A549 (cell line): ENCODE data around the gene APOH. TPM values are rescaled to one million over a fixed set of nuclear protein-coding genes. Genes with fewer than 3 reads are reported as not detected.

ENCODE experiments used
- ATAC-seq, 2 experiments: fragments of 200-7000 bp in 1 of 2; fragments of >200 bp in 1 of 2; cut with Nextera tagmentation in 1 of 2; cut with Tn5 transposase in 1 of 2; 3 replicates each; pipeline versions ENCODE4 v1.8.0 to v1.9.1; 2018 to 2020; ENCODE audit warnings: mild to moderate bottlenecking in 1 of 2, moderate library complexity in 1 of 2
- CTCF ChIA-PET: fragments of 300-600 bp; sonication (Branson Sonifier 250); formaldehyde crosslinking; extraction: SDS; loops from one replicate; lab custom pipeline; 2021; ENCODE audit warnings: antibody characterized with exemption, inconsistent platforms; lab: Yijun Ruan, JAX
- POLR2A ChIA-PET: fragments of 350-600 bp; formaldehyde crosslinking; extraction: SDS; loops from one replicate; lab custom pipeline; 2021; ENCODE audit warnings: antibody characterized with exemption, inconsistent platforms; lab: Yijun Ruan, JAX
- DNase-seq, 2 experiments: peaks; one replicate each; pipeline versions ENCODE4 v3.0.0 to v3.0.0-alpha.2; 2011 to 2016; ENCODE audit warnings: low read depth in 1 of 2, low spot score in 1 of 2
- FAIRE-seq: peaks from 2 replicates; lab custom pipeline; 2011; peaks lifted over from hg19 to GRCh38; lab: Jason Lieb, UNC
- H3K27ac ChIP-seq, 2 experiments: fragments of >200 bp; sonication (Bioruptor Twin); formaldehyde crosslinking; 3 replicates each; pipeline ENCODE4 v1.5.1; 2016 to 2017
- H3K4me1 ChIP-seq: fragments of >200 bp; sonication (Bioruptor Twin); formaldehyde crosslinking; 3 replicates; pipeline ENCODE4 v1.6.1; 2016
- H3K4me2 ChIP-seq: fragments of >200 bp; sonication (Bioruptor Twin); formaldehyde crosslinking; 3 replicates; pipeline ENCODE4 v1.6.1; 2016
- H3K4me3 ChIP-seq: fragments of >200 bp; sonication (Bioruptor Twin); formaldehyde crosslinking; 3 replicates; pipeline ENCODE4 v1.5.1; 2016
- H3K9me3 ChIP-seq: fragments of >200 bp; sonication (Bioruptor Twin); formaldehyde crosslinking; 3 replicates; pipeline ENCODE4 v1.6.1; 2016
- BCL3 ChIP-seq: fragments of >200 bp; sonication (Bioruptor Twin); formaldehyde crosslinking; IDR thresholded peaks from 3 replicates; pipeline ENCODE4 v1.6.1; 2016
- CEBPB ChIP-seq, 2 experiments: fragments of >200 bp in 1 of 2; sonication (Bioruptor Twin) in 1 of 2; formaldehyde crosslinking in 1 of 2; IDR thresholded peaks; 2 replicates each; pipeline ENCODE4 v1.6.1; 2012 to 2016
- CTCF ChIP-seq: fragments of >200 bp; sonication (Bioruptor Twin); formaldehyde crosslinking; IDR thresholded peaks from 3 replicates; pipeline ENCODE4 v1.5.1; 2016
- E2F6 ChIP-seq: IDR thresholded peaks from 2 replicates; pipeline ENCODE4 v1.6.1; 2012; ENCODE audit warnings: low read depth, borderline replicate concordance
- EHMT2 ChIP-seq: fragments of 200-600 bp; sonication (generic); IDR thresholded peaks from 2 replicates; pipeline ENCODE4 v1.6.1; 2016; ENCODE audit warnings: antibody characterized with exemption, low read depth, mild to moderate bottlenecking, moderate library complexity
- EP300 ChIP-seq, 2 experiments: fragments of >200 bp; sonication (Bioruptor Twin); formaldehyde crosslinking; IDR thresholded peaks; 2 replicates in 1 of 2; 3 replicates in 1 of 2; pipeline ENCODE4 v1.6.1; 2016 to 2017
- FOSL2 ChIP-seq, 2 experiments: fragments of 450-650 bp in 1 of 2; fragments of >200 bp in 1 of 2; sonication (Bioruptor Twin) in 1 of 2; formaldehyde crosslinking; IDR thresholded peaks; 2 replicates each; pipeline versions ENCODE4 v1.5.0 to v1.6.1; 2016 to 2020; ENCODE audit warnings: mild to moderate bottlenecking in 1 of 2, moderate library complexity in 1 of 2
- GATA3 ChIP-seq: IDR thresholded peaks from 2 replicates; pipeline ENCODE4 v1.6.1; 2012; ENCODE audit warnings: borderline replicate concordance
- HES2 ChIP-seq: fragments of >200 bp; sonication (Bioruptor Twin); formaldehyde crosslinking; IDR thresholded peaks from 2 replicates; pipeline ENCODE4 v1.6.1; 2016
- HOXB13 ChIP-seq: fragments of 250-450 bp; sonication (Bioruptor Pico); IDR thresholded peaks from 2 replicates; pipeline ENCODE4 v1.5.0; 2020; ENCODE audit warnings: low read depth, mild to moderate bottlenecking, moderate library complexity
- JUN ChIP-seq, 2 experiments: fragments of >200 bp; sonication (Bioruptor Twin); formaldehyde crosslinking; IDR thresholded peaks; 2 replicates in 1 of 2; 3 replicates in 1 of 2; pipeline ENCODE4 v1.6.1; 2016 to 2017
- JUNB ChIP-seq: fragments of >200 bp; sonication (Bioruptor Twin); formaldehyde crosslinking; IDR thresholded peaks from 2 replicates; pipeline ENCODE4 v1.6.1; 2016
- MAFK ChIP-seq: fragments of 450-650 bp; IDR thresholded peaks from 2 replicates; pipeline ENCODE4 v1.6.1; 2014; ENCODE audit not compliant: partially characterized antibody
- MAZ ChIP-seq: fragments of 150-350 bp; IDR thresholded peaks from 2 replicates; pipeline ENCODE4 v1.6.1; 2014; ENCODE audit warnings: antibody characterized with exemption, low read depth, low read length, borderline replicate concordance
- NPAS2 ChIP-seq: fragments of 250-450 bp; sonication (Bioruptor Pico); IDR thresholded peaks from 2 replicates; pipeline ENCODE4 v1.8.0; 2022; ENCODE audit warnings: mild to moderate bottlenecking, moderate library complexity, borderline replicate concordance
- NR3C1 ChIP-seq: fragments of >200 bp; sonication (Bioruptor Twin); formaldehyde crosslinking; IDR thresholded peaks from 3 replicates; pipeline ENCODE4 v1.6.1; 2017
- POLR2A ChIP-seq: IDR thresholded peaks from 2 replicates; pipeline ENCODE4 v1.6.1; 2012; ENCODE audit warnings: mild to moderate bottlenecking, low read length
- RAD21 ChIP-seq, 2 experiments: fragments of >200 bp in 1 of 2; sonication (Bioruptor Twin) in 1 of 2; formaldehyde crosslinking in 1 of 2; IDR thresholded peaks in 1 of 2; conservative IDR thresholded peaks in 1 of 2; 2 replicates in 1 of 2; 3 replicates in 1 of 2; pipeline ENCODE4 v1.6.1; 2012 to 2018; ENCODE audit warnings: inconsistent platforms in 1 of 2
- RARB ChIP-seq: fragments of 250-450 bp; sonication (Bioruptor Pico); IDR thresholded peaks from 2 replicates; pipeline ENCODE4 v1.8.0; 2021; ENCODE audit warnings: mild to moderate bottlenecking, moderate library complexity
- REST ChIP-seq: fragments of 200-600 bp; sonication (generic); IDR thresholded peaks from 2 replicates; pipeline ENCODE4 v1.6.1; 2016; ENCODE audit warnings: antibody characterized with exemption, mild to moderate bottlenecking, moderate library complexity
- TP53 ChIP-seq: fragments of 250-450 bp; sonication (Bioruptor Pico); IDR thresholded peaks from 2 replicates; pipeline ENCODE4 v1.5.0; 2021; ENCODE audit warnings: mild to moderate bottlenecking, moderate library complexity
- ZC3H11A ChIP-seq: fragments of 450-650 bp; IDR thresholded peaks from 2 replicates; pipeline ENCODE4 v1.6.1; 2014; ENCODE audit warnings: antibody characterized with exemption, mild to moderate bottlenecking
- ZFP36 ChIP-seq: fragments of 450-650 bp; IDR thresholded peaks from 2 replicates; pipeline ENCODE4 v1.6.1; 2014; ENCODE audit warnings: borderline replicate concordance; ENCODE audit not compliant: partially characterized antibody
- ZNF302 ChIP-seq: fragments of 250-450 bp; sonication (Bioruptor Pico); IDR thresholded peaks from 2 replicates; pipeline ENCODE4 v1.9.0; 2021; ENCODE audit warnings: inconsistent platforms, mild to moderate bottlenecking, moderate library complexity
- whole genome bisulfite sequencing: methylation state at CpG from one replicate; pipeline ENCODE4 v1.1.6; 2017; ENCODE audit errors: missing lambda C conversion rate; 5-methylcytosine and 5-hydroxymethylcytosine counted together
- polyA plus RNA-seq, 4 experiments: library from polyadenylated mRNA; depleted of rRNA in 3 of 4; stranded (reverse); fragments of >200 nt; fragmentation: RNase III in 1 of 4; extraction: RNeasy Plus Mini Kit Qiagen cat#74134 plus additional on column Dnase treatment in 1 of 4; gene quantifications; 2 replicates in 3 of 4; 3 replicates in 1 of 4; pipeline ENCODE4 v1.2.3, GENCODE V29; 2011 to 2017

The APOH gene
- polyA plus RNA-seq, 2 of the 4 experiments (the other 2 are of a cell fraction), result 6.9 to 26.1 TPM

GRCh38 chr17:66277191-66277590, 48.0 kb upstream of the APOH start (continued):
- TF ChIP-seq TP53 (no peak), NR3C1 (no peak), ZNF302 (no peak)
- TF ChIP-seq, all 56 proteins: peak for 0

- peak overlapping the region; percentile 78 for H3K4me2 ChIP-seq
- POLR2A ChIA-PET, result interaction anchor here (1.1 to 1.4 kb wide), 2 partner anchors 26 to 27 kb away, joined by 3 read pairs; partner anchors contain the start of gene PRKCA
- peak; percentile 39 to 58 for DNase-seq
- TF ChIP-seq E2F6 (no peak), CEBPB (IDR thresholded peaks at IDR 0.05) (peak; percentile 87 to 93), JUN (IDR thresholded peaks at IDR 0.05) (peak in 1 of 2 experiments; percentile 37; a peak in 1 of 5 replicates), RAD21 (conservative IDR thresholded peaks at IDR 0.05 in 1 of 2, IDR thresholded peaks at IDR 0.05 in 1 of 2) (no peak; a peak in 1 of 5 replicates), REST (no peak), POLR2A (no peak), ZC3H11A (no peak), BCL3 (no peak), JUNB (peak; percentile 60; the same call in 1 of the 2 replicates), HES2 (peak; percentile 45; the same call in 1 of the 2 replicates), GATA3 (peak; percentile 53; the same call in 1 of the 2 replicates), CTCF (no peak), MAFK (no peak), EP300 (IDR thresholded peaks at IDR 0.05) (peak in 1 of 2 experiments; percentile 28; a peak in 1 of 5 replicates), EHMT2 (no peak), FOSL2 (IDR thresholded peaks at IDR 0.05) (0 out of 2 replicates have a peak, but pooled peaks have one; percentile 42), FOSL2 (CRISPR knock-in tag; IDR thresholded peaks at IDR 0.05) (peak; percentile 69), RARB (no peak), ZFP36 (no peak), MAZ (no peak), NPAS2 (CRISPR knock-in tag) (no peak), HOXB13 (no peak)
- TF ChIP-seq, all 56 proteins: peak for 7
- Histone ChIP-seq H3K27ac (peak overlapping the region; percentile 91 to 92), H3K4me1 (peaks cover 59% of the 10 kb centered on the region), H3K9me3 (peaks cover 5% of the 10 kb centered on the region), H3K4me3 (0 out of 3 replicates have a peak overlapping the region, but pooled peaks have one; percentile 7)
- CTCF ChIA-PET, result interaction anchor here (0.7 to 5.2 kb wide), 13 partner anchors 10 to 398 kb away, joined by 3 to 31 read pairs (median 6); partner anchors contain the start of gene PRKCA
- FAIRE-seq (no peak), ATAC-seq (peak; percentile 60 to 63)
- WGBS, result 56% methylated on average over 3 of the region's 3 CpGs
These were observed 47.2 kb upstream of the APOH start for GRCh38 chr17:66276328-66276937.
